A549 (cell line): Measurements from ENCODE around the gene COG5.

Source experiments
- ATOH8 ChIP-seq: fragments of 250-450 bp; sonication (Bioruptor Pico); IDR thresholded peaks from 2 replicates; pipeline ENCODE4 v1.5.0; 2020; ENCODE audit warnings: low read depth, mild to moderate bottlenecking, moderate library complexity
- CBX2 ChIP-seq: fragments of 200-600 bp; sonication (generic); IDR thresholded peaks from 2 replicates; pipeline ENCODE4 v1.6.1; 2016; ENCODE audit warnings: low read depth, mild to moderate bottlenecking, borderline replicate concordance
- CTCF ChIP-seq: fragments of >200 bp; sonication (Bioruptor Twin); formaldehyde crosslinking; IDR thresholded peaks from 3 replicates; pipeline ENCODE4 v1.5.1; 2016
- ESRRA ChIP-seq: fragments of 150-350 bp; IDR thresholded peaks from 2 replicates; pipeline ENCODE4 v1.6.1; 2014; ENCODE audit warnings: mild to moderate bottlenecking, low read length, borderline replicate concordance
- HOXA7 ChIP-seq: fragments of 250-450 bp; sonication (Bioruptor Pico); IDR thresholded peaks from 2 replicates; pipeline ENCODE4 v1.5.0; 2020; ENCODE audit warnings: mild to moderate bottlenecking, moderate library complexity
- MAZ ChIP-seq: fragments of 150-350 bp; IDR thresholded peaks from 2 replicates; pipeline ENCODE4 v1.6.1; 2014; ENCODE audit warnings: antibody characterized with exemption, low read depth, low read length, borderline replicate concordance
- PHF8 ChIP-seq: fragments of 200-600 bp; sonication (generic); IDR thresholded peaks from 2 replicates; pipeline ENCODE4 v1.6.1; 2016; ENCODE audit warnings: low read depth, mild to moderate bottlenecking, antibody characterized with exemption, moderate library complexity, borderline replicate concordance
- POLR2A ChIP-seq: IDR thresholded peaks from 2 replicates; pipeline ENCODE4 v1.6.1; 2012; ENCODE audit warnings: mild to moderate bottlenecking, low read length
- REST ChIP-seq: fragments of 200-600 bp; sonication (generic); IDR thresholded peaks from 2 replicates; pipeline ENCODE4 v1.6.1; 2016; ENCODE audit warnings: antibody characterized with exemption, mild to moderate bottlenecking, moderate library complexity
- SREBF2 ChIP-seq: fragments of 450-650 bp; IDR thresholded peaks from 2 replicates; pipeline ENCODE4 v1.6.1; 2014; ENCODE audit warnings: mild to moderate bottlenecking, moderate library complexity
- ZFP36 ChIP-seq: fragments of 450-650 bp; IDR thresholded peaks from 2 replicates; pipeline ENCODE4 v1.6.1; 2014; ENCODE audit warnings: borderline replicate concordance; ENCODE audit not compliant: partially characterized antibody
- ZSCAN20 ChIP-seq: fragments of 250-450 bp; sonication (Bioruptor Pico); IDR thresholded peaks from 2 replicates; pipeline ENCODE4 v1.8.0; 2022; ENCODE audit warnings: mild to moderate bottlenecking, moderate library complexity

GRCh38 chr7:107338080-107338479 is 225.6 kb downstream of the COG5 start:
- TF ChIP-seq ZFP36 (no peak), CTCF (no peak), ESRRA (no peak), HOXA7 (no peak), PHF8 (no peak), ZSCAN20 (no peak), POLR2A (no peak), REST (no peak), SREBF2 (no peak), MAZ (no peak), ATOH8 (CRISPR knock-in tag) (no peak), CBX2 (no peak)
